OCI-LY3 (cell line): ENCODE data around the gene PRCD.
A peak's percentile ranks its signal among the peaks of the same experiment; 100 is the strongest.

Source experiments
- H2AFZ ChIP-seq: fragments of 200-600, 300-600 bp; shearing (Covaris generic); 2 replicates; pipeline ENCODE4 v1.6.0; 2014; ENCODE audit warnings: antibody characterized with exemption, low read depth, low read length
- H3K27ac ChIP-seq: fragments of 200-600, 300-600 bp; sonication (generic); 2 replicates; pipeline ENCODE4 v1.5.1; 2014; ENCODE audit warnings: mild to moderate bottlenecking, low read length, moderate library complexity, mixed read lengths
- H3K27me3 ChIP-seq: fragments of 200-600, 300-600 bp; sonication (generic); 2 replicates; pipeline ENCODE4 v1.6.1; 2014; ENCODE audit warnings: low read depth, low read length, mixed read lengths
- H3K36me3 ChIP-seq: fragments of 200-600, 300-600 bp; sonication (generic); replicated peaks from 2 replicates; pipeline ENCODE3; 2014; ENCODE audit warnings: low read depth, low read length, mixed read lengths
- H3K4me1 ChIP-seq: fragments of 300-600, 200-600 bp; sonication (generic); 2 replicates; pipeline ENCODE4 v1.6.1; 2014; ENCODE audit warnings: low read length, mixed read lengths
- H3K4me2 ChIP-seq: fragments of 200-600, 300-600 bp; sonication (generic); 2 replicates; pipeline ENCODE4 v1.6.1; 2014; ENCODE audit warnings: low read length, mixed read lengths
- H3K4me3 ChIP-seq: fragments of 300-600, 200-600 bp; sonication (generic); 2 replicates; pipeline ENCODE4 v1.5.1; 2014; ENCODE audit warnings: antibody characterized with exemption, mild to moderate bottlenecking, low read length, moderate library complexity
- H3K79me2 ChIP-seq: fragments of 300-600, 200-600 bp; shearing (Covaris generic); 2 replicates; pipeline ENCODE4 v1.6.1; 2014; ENCODE audit warnings: mild to moderate bottlenecking, low read length, mixed read lengths
- H3K9ac ChIP-seq: fragments of 300-600, 200-600 bp; shearing (Covaris generic); 2 replicates; pipeline ENCODE4 v1.6.0; 2014; ENCODE audit warnings: mild to moderate bottlenecking, low read length, moderate library complexity
- H3K9me3 ChIP-seq: fragments of 200-600, 300-600 bp; shearing (Covaris generic); 2 replicates; pipeline ENCODE4 v1.6.1; 2014; ENCODE audit warnings: low read length, mixed read lengths; ENCODE audit not compliant: insufficient read depth
- H4K20me1 ChIP-seq: fragments of 200-600, 300-600 bp; sonication (generic); 2 replicates; pipeline ENCODE4 v1.6.1; 2016; ENCODE audit warnings: low read length, mixed read lengths; ENCODE audit not compliant: insufficient read depth
- CTCF ChIP-seq: fragments of 200-600, 300-600 bp; sonication (generic); IDR thresholded peaks from 2 replicates; pipeline ENCODE4 v1.5.1; 2014; ENCODE audit warnings: antibody characterized with exemption, low read length, low read depth
- EZH2phosphoT487 ChIP-seq: fragments of 200-600 bp; shearing (Covaris generic); IDR thresholded peaks from 2 replicates; pipeline ENCODE4 v1.6.1; 2018; ENCODE audit warnings: antibody characterized with exemption, mixed run types, low read depth

PRCD gene

GRCh38 chr17:76501018-76501826 lies 38.6 kb upstream of the PRCD start, which contains the start of gene RHBDF2:
Gene RHBDF2, minus strand, starts transcription at chr17:76501423. Its CDS starts 19,899 bp downstream, at chr17:76481524.
- peak within 1 kb of the TSS; percentile 88 for H3K4me2 ChIP-seq
- no peaks in the 10 kb centered on the region for H3K9me3 ChIP-seq
- H2AFZ ChIP-seq, result peak within 1 kb of the TSS; percentile 42; the same call in 1 of the 2 replicates
- H3K27ac ChIP-seq, result peak within 1 kb of the TSS; percentile 18; the same call in 1 of the 2 replicates
- no peaks in the 10 kb centered on the region for H4K20me1 ChIP-seq
- peaks cover 37% of the 10 kb centered on the region for H3K4me1 ChIP-seq
- peak within 1 kb of the TSS; percentile 80 for H3K9ac ChIP-seq
- H3K27me3 ChIP-seq, result no peaks in the 10 kb centered on the region
- TF ChIP-seq EZH2phosphoT487, result no peak
- TF ChIP-seq CTCF, result no peak
- H3K79me2 ChIP-seq, result peaks cover 40% of the 10 kb centered on the region
- H3K36me3 ChIP-seq, result peaks cover 9% of the 10 kb centered on the region
- H3K4me3 ChIP-seq, result peak within 1 kb of the TSS; percentile 84

- Histone ChIP-seq H3K4me2 (peak overlapping the region; percentile 84), H3K79me2 (peaks cover 40% of the 10 kb centered on the region), H3K27ac (peak overlapping the region; percentile 18; the same call in 1 of the 2 replicates), H3K27me3 (no peaks in the 10 kb centered on the region), H4K20me1 (no peaks in the 10 kb centered on the region), H3K4me3 (peak overlapping the region; percentile 84), H2AFZ (peak overlapping the region; percentile 42; the same call in 1 of the 2 replicates), H3K36me3 (peaks cover 9% of the 10 kb centered on the region), H3K4me1 (peaks cover 41% of the 10 kb centered on the region), H3K9me3 (no peaks in the 10 kb centered on the region), H3K9ac (peak overlapping the region; percentile 54)
- no peak for TF ChIP-seq CTCF
- no peak for TF ChIP-seq EZH2phosphoT487
Measured at GRCh38 chr17:76501827-76502307, 38.0 kb upstream of the PRCD start.

- H3K79me2 ChIP-seq, result peaks cover 35% of the 10 kb centered on the region
- H3K4me2 ChIP-seq, result no peak overlapping the region
- H3K4me3 ChIP-seq, result no peak overlapping the region
- peaks cover 9% of the 10 kb centered on the region for H3K36me3 ChIP-seq
- no peak overlapping the region for H3K27ac ChIP-seq
- TF ChIP-seq CTCF (no peak), EZH2phosphoT487 (no peak)
- no peak overlapping the region for H3K9ac ChIP-seq
- H4K20me1 ChIP-seq, result no peaks in the 10 kb centered on the region
- peaks cover 41% of the 10 kb centered on the region for H3K4me1 ChIP-seq
- no peak overlapping the region for H2AFZ ChIP-seq
- H3K9me3 ChIP-seq, result no peaks in the 10 kb centered on the region
- no peaks in the 10 kb centered on the region for H3K27me3 ChIP-seq
Measured at GRCh38 chr17:76502341-76503211, 37.3 kb upstream of the PRCD start.
